H1 (cell line): Measurements from ENCODE around the gene CHPT1. TPM values are rescaled to one million over a fixed set of nuclear protein-coding genes. Genes with fewer than 3 reads are reported as not detected.

Source experiments
- CBX5 ChIP-seq: fragments of 300-800, 300-1000 bp; sonication (generic); IDR thresholded peaks from 2 replicates; pipeline ENCODE4 v1.7.1; 2016; ENCODE audit warnings: antibody characterized with exemption, low read length, low read depth
- HDAC2 ChIP-seq, 2 experiments: fragments of 300-600 bp in 1 of 2; sonication (generic) in 1 of 2; IDR thresholded peaks; 2 replicates each; pipeline ENCODE4 v1.6.1; 2011 to 2012; ENCODE audit warnings: low read depth in 2 of 2, low read length in 2 of 2, mild to moderate bottlenecking in 2 of 2, moderate library complexity in 2 of 2, borderline replicate concordance in 1 of 2, inconsistent platforms in 1 of 2
- NANOG ChIP-seq: IDR thresholded peaks from 2 replicates; pipeline ENCODE4 v1.6.1; 2011; ENCODE audit warnings: low read length, low read depth, mild to moderate bottlenecking, inconsistent platforms; ENCODE audit not compliant: insufficient read depth, poor library complexity, severe bottlenecking
- RAD21 ChIP-seq, 2 experiments: IDR thresholded peaks in 1 of 2; conservative IDR thresholded peaks in 1 of 2; 2 replicates each; pipeline ENCODE4 v1.6.1; 2011; ENCODE audit warnings: low read depth in 2 of 2, low read length in 2 of 2, improper control_type of control experiment in 1 of 2, inconsistent platforms in 1 of 2, mild to moderate bottlenecking in 1 of 2, moderate library complexity in 1 of 2
- SIX5 ChIP-seq: IDR thresholded peaks from 2 replicates; pipeline ENCODE4 v1.6.1; 2011; ENCODE audit warnings: mild to moderate bottlenecking, low read depth, low read length
- SP2 ChIP-seq: IDR thresholded peaks from 2 replicates; pipeline ENCODE4 v1.6.1; 2012; ENCODE audit warnings: mild to moderate bottlenecking, low read length, inconsistent platforms
- TBP ChIP-seq: IDR thresholded peaks from 2 replicates; pipeline ENCODE4 v1.6.1; 2011; ENCODE audit warnings: low read depth, low read length, improper control_type of control experiment
- YY1 ChIP-seq: IDR thresholded peaks from 2 replicates; pipeline ENCODE4 v1.6.1; 2011; ENCODE audit warnings: low read depth, mild to moderate bottlenecking, low read length
- polyA plus RNA-seq, 7 experiments: library from polyadenylated mRNA; depleted of rRNA in 3 of 7; stranded (reverse) in 5 of 7; unstranded in 2 of 7; fragments of >200 nt in 5 of 7; fragments of 200-250 nt in 2 of 7; gene quantifications; 1 replicate in 5 of 7; 2 replicates in 1 of 7; 4 replicates in 1 of 7; pipeline versions ENCODE4 v1.2.1 to v1.2.3, GENCODE V29; 2011 to 2013; ENCODE audit warnings: missing spikeins in 2 of 7, mixed read lengths in 2 of 7
- total RNA-seq: library from RNA; stranded (reverse); fragmentation: NEBNext Ultra II Directional; extraction: Animal tissue kit (Norgen Biotek cat#: 25700); gene quantifications from 2 replicates; pipeline ENCODE4 v1.2.1, GENCODE V29; 2021

The CHPT1 gene
- total and polyA plus RNA-seq, 2 of the 8 experiments (the other 6 are each of a cell fraction or from before 2014, with no cell fraction given) = 13.3 to 22.5 TPM

GRCh38 chr12:101713059-101713682, 15.7 kb downstream of the CHPT1 start (continued):
- no peak for TF ChIP-seq YY1
- no peak for TF ChIP-seq SIX5
- no peak for TF ChIP-seq SP2
- no peak for TF ChIP-seq RAD21 (IDR thresholded peaks at IDR 0.05 in 1 of 2, conservative IDR thresholded peaks at IDR 0.05 in 1 of 2; ENCODE audit: low read depth in 2 of 2, low read length in 2 of 2)
- no peak for TF ChIP-seq TBP
- TF ChIP-seq NANOG = no peak
- TF ChIP-seq HDAC2 (IDR thresholded peaks at IDR 0.05; ENCODE audit: borderline replicate concordance in 1 of 2, low read depth in 2 of 2, low read length in 2 of 2) = no peak
- TF ChIP-seq CBX5 = no peak
